PC-3 (cell line): Measurements from ENCODE around the gene DUSP5.

Source experiments
- EZH2 ChIP-seq: fragments of 300-600 bp; sonication (generic); IDR thresholded peaks from one replicate; pipeline ENCODE4 v1.6.1; 2017; ENCODE audit warnings: antibody characterized with exemption, mild to moderate bottlenecking, low read length; ENCODE audit not compliant: unreplicated experiment
- EZH2phosphoT487 ChIP-seq: fragments of 300-600 bp; sonication (generic); IDR thresholded peaks from 2 replicates; pipeline ENCODE4 v1.6.1; 2018; ENCODE audit warnings: mild to moderate bottlenecking, antibody characterized with exemption, low read length, borderline replicate concordance
- TF ChIP-seq, protein P1 (sequence below): fragments of 300-600 bp; sonication (generic); conservative IDR thresholded peaks from 2 replicates; pipeline ENCODE4 v1.5.1; 2017; ENCODE audit warnings: antibody characterized with exemption, low read depth, mild to moderate bottlenecking, low read length

DNA sequence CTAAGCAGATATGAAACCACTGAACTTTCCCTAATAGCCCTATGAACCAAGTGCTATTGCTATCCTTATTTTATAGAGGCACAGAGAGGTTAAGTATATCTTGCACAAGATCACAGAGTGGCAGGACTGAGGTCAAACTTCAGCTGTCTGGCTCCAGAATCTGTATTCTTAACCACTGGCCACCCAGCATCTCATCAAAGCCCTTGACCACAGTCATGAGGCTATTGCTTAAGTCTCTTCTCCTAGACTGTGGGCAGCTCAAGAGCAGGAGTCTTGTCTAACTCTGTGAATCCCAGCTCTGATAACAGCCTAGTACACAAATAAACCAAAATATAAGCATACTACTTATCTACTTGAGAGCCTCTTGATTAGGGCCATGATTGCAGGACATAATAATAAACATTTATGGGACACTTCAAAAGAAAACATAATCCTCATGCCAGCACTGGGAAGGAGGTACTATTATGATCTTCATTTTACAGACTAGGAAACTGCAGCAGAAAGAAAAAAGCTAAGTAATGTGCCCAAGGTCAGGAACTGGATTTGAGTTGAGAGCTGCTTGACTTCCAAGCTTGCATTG is 47.3 kb downstream of the DUSP5 start:
- TF ChIP-seq, protein P1, sequence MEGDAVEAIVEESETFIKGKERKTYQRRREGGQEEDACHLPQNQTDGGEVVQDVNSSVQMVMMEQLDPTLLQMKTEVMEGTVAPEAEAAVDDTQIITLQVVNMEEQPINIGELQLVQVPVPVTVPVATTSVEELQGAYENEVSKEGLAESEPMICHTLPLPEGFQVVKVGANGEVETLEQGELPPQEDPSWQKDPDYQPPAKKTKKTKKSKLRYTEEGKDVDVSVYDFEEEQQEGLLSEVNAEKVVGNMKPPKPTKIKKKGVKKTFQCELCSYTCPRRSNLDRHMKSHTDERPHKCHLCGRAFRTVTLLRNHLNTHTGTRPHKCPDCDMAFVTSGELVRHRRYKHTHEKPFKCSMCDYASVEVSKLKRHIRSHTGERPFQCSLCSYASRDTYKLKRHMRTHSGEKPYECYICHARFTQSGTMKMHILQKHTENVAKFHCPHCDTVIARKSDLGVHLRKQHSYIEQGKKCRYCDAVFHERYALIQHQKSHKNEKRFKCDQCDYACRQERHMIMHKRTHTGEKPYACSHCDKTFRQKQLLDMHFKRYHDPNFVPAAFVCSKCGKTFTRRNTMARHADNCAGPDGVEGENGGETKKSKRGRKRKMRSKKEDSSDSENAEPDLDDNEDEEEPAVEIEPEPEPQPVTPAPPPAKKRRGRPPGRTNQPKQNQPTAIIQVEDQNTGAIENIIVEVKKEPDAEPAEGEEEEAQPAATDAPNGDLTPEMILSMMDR = no peak
- no peak for TF ChIP-seq EZH2
- TF ChIP-seq EZH2phosphoT487 = no peak
